Vagina (tissue), 2 donors: ENCODE measurements around the gene ODAD2.

Experiments used
- CTCF ChIP-seq, 3 experiments: fragments of 450-650 bp in 2 of 3; fragments of 200-600 bp in 1 of 3; sonication (generic) in 1 of 3; IDR thresholded peaks; one replicate each; pipeline ENCODE4 v1.5.1; 2017 to 2019; ENCODE audit warnings: antibody characterized with exemption in 3 of 3, mild to moderate bottlenecking in 2 of 3, moderate library complexity in 2 of 3
- POLR2AphosphoS5 ChIP-seq, 2 donors: sonication (generic); formaldehyde crosslinking; IDR thresholded peaks; one replicate each; pipeline ENCODE4 v1.9.0; 2017; ENCODE audit warnings: antibody characterized with exemption in 2 of 2, mild to moderate bottlenecking in 2 of 2, low read depth in 1 of 2; ENCODE audit not compliant: insufficient read depth in 1 of 2

- TF ChIP-seq CTCF (IDR thresholded peaks at IDR 0.05) (no peak), POLR2AphosphoS5 (IDR thresholded peaks at IDR 0.05; ENCODE audit: insufficient read depth in 1 of 2, low read depth in 1 of 2) (no peak)
These were observed 9.2 kb upstream of the ODAD2 start for GRCh38 chr10:28008054-28008453.
